Body of pancreas (tissue), 4 donors: Measurements from ENCODE around the gene PAN3. TPM values are rescaled to one million over a fixed set of nuclear protein-coding genes. Genes with fewer than 3 reads are reported as not detected.

Experiments
- ATAC-seq: fragments of 150-250 bp; one replicate; pipeline ENCODE4 v1.9.1; 2016
- DNase-seq, 4 donors: peaks; one replicate each; pipeline ENCODE4 v3.0.0-alpha.2; 2019
- H3K27ac ChIP-seq, 4 donors: fragments of 200-600 bp; sonication (generic); 1 replicate in 3 of 4; 2 replicates in 1 of 4; pipeline versions ENCODE4 v1.5.1 to v1.6.1; 2016 to 2019; ENCODE audit warnings: mild to moderate bottlenecking in 1 of 4, mixed read lengths in 1 of 4, moderate library complexity in 1 of 4
- H3K27me3 ChIP-seq, 2 donors: fragments of 200-600 bp; sonication (generic); one replicate each; pipeline ENCODE4 v1.6.0; 2016; ENCODE audit warnings: mild to moderate bottlenecking in 1 of 2
- H3K36me3 ChIP-seq, 2 donors: fragments of 200-600 bp; sonication (generic); replicated peaks in 1 of 2; 2 replicates each; pipeline ENCODE4 v1.5.1; 2016; ENCODE audit warnings: low read depth in 2 of 2; ENCODE audit not compliant: insufficient read depth in 1 of 2
- H3K4me1 ChIP-seq: fragments of 200-600 bp; sonication (generic); one replicate; pipeline ENCODE4 v1.6.0; 2016
- H3K4me3 ChIP-seq, 2 donors: fragments of 200-600 bp; sonication (generic); 1 replicate in 1 of 2; 2 replicates in 1 of 2; pipeline ENCODE4 v1.5.1; 2016 to 2019
- H3K9me3 ChIP-seq, 3 donors: fragments of 200-600 bp; sonication (generic); 1 replicate in 2 of 3; 2 replicates in 1 of 3; pipeline ENCODE4 v1.5.1; 2016
- CTCF ChIP-seq, 7 experiments: fragments of 450-650 bp in 4 of 7; fragments of 200-600 bp in 3 of 7; sonication (generic) in 3 of 7; IDR thresholded peaks; one replicate each; pipeline ENCODE4 v1.5.1; 2016 to 2019; ENCODE audit warnings: antibody characterized with exemption in 7 of 7
- POLR2A ChIP-seq, 3 donors: fragments of 450-650 bp; IDR thresholded peaks; one replicate each; pipeline ENCODE4 v1.6.1; 2016; ENCODE audit warnings: antibody characterized with exemption in 3 of 3, mild to moderate bottlenecking in 2 of 3
- WGBS, 2 donors: methylation state at CpG; one replicate each; pipeline ENCODE4 v1.1.5; 2017; 5-methylcytosine and 5-hydroxymethylcytosine counted together
- intact Hi-C: fragments of 100-400 bp; cut with DNase I; formaldehyde crosslinking; loops from one replicate; pipeline ENCODE4 v1.15.1; 2023
- total RNA-seq, 2 donors: library from RNA; depleted of rRNA; stranded (reverse); fragments of >200 nt; gene quantifications; one replicate each; pipeline ENCODE4 v1.1.0, GENCODE V29; 2016

Gene PAN3
- total RNA-seq, 2 donors from 2014 or later = 31.4 to 36.3 TPM

- H3K9me3 ChIP-seq = no peaks in the 10 kb centered on the region
- intact Hi-C loops = no loop called here
- no peak overlapping the region for H3K4me3 ChIP-seq
- no peaks in the 10 kb centered on the region for H3K36me3 ChIP-seq
- DNase-seq (no peak), ATAC-seq (no peak)
- WGBS, 2 donors = 92 to 96% methylated on average over 1 of the region's 1 CpG
- no peak overlapping the region for H3K27ac ChIP-seq
- H3K27me3 ChIP-seq = no peaks in the 10 kb centered on the region
- no peak for TF ChIP-seq POLR2A (IDR thresholded peaks at IDR 0.05)
- no peak for TF ChIP-seq CTCF (IDR thresholded peaks at IDR 0.05)
- no peaks in the 10 kb centered on the region for H3K4me1 ChIP-seq
Observed at GRCh38 chr13:28252547-28252946, 114.2 kb downstream of the PAN3 start.

- peaks cover 0 to 6% of the 10 kb centered on the region in 2 donors for H3K36me3 ChIP-seq
- no peak for TF ChIP-seq CTCF (IDR thresholded peaks at IDR 0.05)
- TF ChIP-seq POLR2A (IDR thresholded peaks at IDR 0.05) = no peak
- intact Hi-C loops = no loop called here
- DNase-seq (no peak), ATAC-seq (no peak)
- peaks cover 10% of the 10 kb centered on the region for H3K4me1 ChIP-seq
- WGBS, 2 donors = 95 to 98% methylated on average over 4 of the region's 4 CpGs
- no peaks in the 10 kb centered on the region for H3K27me3 ChIP-seq
- no peak overlapping the region for H3K4me3 ChIP-seq
- H3K27ac ChIP-seq = no peak overlapping the region
- H3K9me3 ChIP-seq = no peaks in the 10 kb centered on the region
Observed at GRCh38 chr13:28257305-28257704, 119.0 kb downstream of the PAN3 start.

- peaks cover 0 to 11% of the 10 kb centered on the region in 2 donors for H3K36me3 ChIP-seq
- intact Hi-C loops = no loop called here
- WGBS, 2 donors = 31 to 41% methylated on average over 3 of the region's 3 CpGs
- no peaks in the 10 kb centered on the region for H3K9me3 ChIP-seq
- DNase-seq (no peak), ATAC-seq (no peak)
- TF ChIP-seq POLR2A (IDR thresholded peaks at IDR 0.05) (no peak), CTCF (IDR thresholded peaks at IDR 0.05) (no peak)
- H3K27me3 ChIP-seq = no peaks in the 10 kb centered on the region
- H3K4me1 ChIP-seq = peaks cover 10% of the 10 kb centered on the region
- H3K4me3 ChIP-seq = no peak overlapping the region
- H3K27ac ChIP-seq = no peak overlapping the region
Observed at GRCh38 chr13:28258417-28258816, 120.1 kb downstream of the PAN3 start.

GRCh38 chr13:28267497-28267896 lies 129.2 kb downstream of the PAN3 start:
- WGBS, 2 donors = 90 to 94% methylated on average over 4 of the region's 4 CpGs
- Histone ChIP-seq H3K27me3 (no peaks in the 10 kb centered on the region), H3K9me3 (no peaks in the 10 kb centered on the region), H3K4me1 (no peaks in the 10 kb centered on the region), H3K4me3 (no peak overlapping the region), H3K27ac (no peak overlapping the region), H3K36me3 (peaks cover 0 to 15% of the 10 kb centered on the region in 2 donors)
- no peak for ATAC-seq
- no peak for TF ChIP-seq POLR2A (IDR thresholded peaks at IDR 0.05)
- no peak for TF ChIP-seq CTCF (IDR thresholded peaks at IDR 0.05)
- intact Hi-C loops = no loop called here
- DNase-seq = no peak

GRCh38 chr13:28268800-28269223 lies 130.5 kb downstream of the PAN3 start:
- Histone ChIP-seq H3K27me3 (no peaks in the 10 kb centered on the region), H3K36me3 (peaks cover 0 to 12% of the 10 kb centered on the region in 2 donors), H3K4me1 (no peaks in the 10 kb centered on the region), H3K9me3 (no peaks in the 10 kb centered on the region), H3K27ac (no peak overlapping the region), H3K4me3 (no peak overlapping the region)
- no peak for DNase-seq
- TF ChIP-seq CTCF (IDR thresholded peaks at IDR 0.05) (no peak), POLR2A (IDR thresholded peaks at IDR 0.05) (no peak)
- no peak for ATAC-seq
- intact Hi-C loops = no loop called here
